Stimulated activated CD8-positive, alpha-beta memory T cell treated with anti-CD3 and anti-CD28 coated beads, Interleukin-4, amount 100 ng/mL, for 48 hours (primary cell): ENCODE data around the gene RNGTT.
"Not testable (repeated sequence)": the region's sequence is repeated elsewhere in the genome, so short reads cannot be mapped to it uniquely, and the experiment has no call there.

Experiments
- DNase-seq: peaks from one replicate; pipeline ENCODE4 v3.0.0-alpha.2; 2020

The RNGTT gene

DNA sequence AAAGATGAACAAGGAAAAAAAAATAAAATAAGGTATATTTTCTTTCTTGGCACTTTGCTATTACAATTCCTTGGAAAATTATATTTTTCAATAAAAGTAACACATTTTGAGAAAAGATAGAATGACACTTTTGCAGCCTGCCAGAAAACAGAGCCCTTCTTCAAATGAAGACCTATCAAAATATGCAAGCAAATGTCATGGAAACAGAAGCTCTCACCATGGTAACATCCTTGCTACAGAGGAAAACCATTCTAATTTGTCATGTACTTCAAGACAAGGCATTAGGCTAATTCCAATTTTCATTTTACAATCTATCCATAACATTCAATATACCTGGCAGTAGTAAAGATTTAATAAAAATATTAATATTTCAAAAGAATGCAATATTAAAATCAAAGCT lies 177.9 kb downstream of the RNGTT start:
- DNase-seq: no peak

DNA sequence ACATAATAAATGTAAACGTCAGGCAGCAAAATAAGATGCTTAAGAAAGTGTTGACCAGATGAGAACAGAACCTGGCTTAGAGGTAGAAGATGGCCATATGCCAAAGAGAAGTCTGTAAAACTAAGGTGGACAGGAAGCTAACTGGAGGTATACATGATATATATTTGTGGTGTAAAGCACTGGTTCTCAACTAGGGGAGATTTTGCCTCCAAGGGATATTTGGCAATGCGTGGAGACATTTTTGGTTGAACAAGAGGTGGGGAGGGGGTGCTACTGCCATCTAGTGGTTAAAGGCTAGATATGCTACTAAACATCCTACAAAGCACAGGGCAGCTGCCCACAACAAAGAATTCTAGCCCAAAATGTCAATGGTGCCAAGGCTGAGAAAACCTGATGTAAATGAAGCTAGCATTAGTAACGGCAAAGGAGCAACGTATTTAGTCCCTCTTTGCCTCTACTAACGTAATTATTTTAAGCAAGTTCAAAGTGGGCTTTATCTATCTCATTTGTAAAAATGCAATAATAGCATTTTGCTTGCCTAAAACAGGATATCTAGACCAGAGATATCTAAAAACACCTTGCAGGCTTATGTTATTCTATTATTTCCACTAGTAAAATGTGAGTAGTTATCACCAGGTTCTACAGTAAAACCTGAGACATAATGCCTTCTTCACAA lies 182.6 kb downstream of the RNGTT start:
- peak; percentile 46 for DNase-seq

DNA sequence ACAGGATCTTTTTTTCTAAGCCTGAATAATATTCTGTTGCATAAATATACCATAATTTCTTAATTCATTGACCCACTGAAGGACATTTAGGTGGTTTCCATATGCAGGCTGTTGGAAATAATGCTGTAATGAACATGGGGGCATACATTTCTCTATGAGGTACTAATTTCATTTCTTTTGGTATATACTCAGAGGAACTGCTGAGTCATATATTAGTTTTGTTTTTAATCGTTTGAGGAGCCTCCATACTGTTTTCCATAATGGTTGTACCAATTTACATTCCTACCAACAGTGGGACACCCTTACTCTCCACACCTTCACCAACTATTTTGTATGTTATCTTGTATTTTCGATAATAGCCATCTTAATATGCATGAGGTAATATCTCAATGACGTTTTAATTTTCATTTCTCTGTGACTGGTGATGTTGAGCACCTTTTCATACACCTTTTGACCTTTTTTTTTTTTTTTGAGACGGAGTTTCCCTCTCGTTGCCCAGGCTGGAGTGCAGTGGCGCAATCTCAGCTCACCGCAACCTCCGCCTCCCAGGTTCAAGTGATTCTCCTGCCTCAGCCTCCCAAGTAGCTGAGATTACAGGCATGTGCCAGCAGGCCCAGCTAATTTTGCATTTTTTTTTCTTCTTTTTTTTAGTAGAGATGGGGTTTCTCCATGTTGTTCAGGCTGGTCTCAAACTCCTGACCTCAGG lies 187.4 kb downstream of the RNGTT start:
- DNase-seq: no peak

DNA sequence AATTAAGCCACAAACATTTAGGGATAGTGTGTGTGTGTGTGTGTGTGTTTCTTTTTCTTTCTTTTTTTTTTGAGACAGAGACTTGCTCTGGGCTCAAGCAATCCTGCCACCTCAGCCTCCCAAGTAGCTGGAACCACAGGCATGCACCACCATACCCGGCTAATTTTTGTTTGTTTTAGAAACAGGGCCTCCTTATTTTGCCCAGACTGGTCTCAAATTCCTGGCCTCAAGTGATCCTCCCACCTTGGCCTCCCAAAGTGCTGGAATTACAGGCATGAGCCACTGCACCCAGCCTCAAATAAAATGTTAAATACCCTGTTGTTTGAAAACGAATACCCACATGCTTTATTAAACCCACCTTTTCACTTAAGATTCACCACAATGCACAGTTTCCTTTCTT lies 195.3 kb downstream of the RNGTT start:
- not testable (repeated sequence) for DNase-seq

DNA sequence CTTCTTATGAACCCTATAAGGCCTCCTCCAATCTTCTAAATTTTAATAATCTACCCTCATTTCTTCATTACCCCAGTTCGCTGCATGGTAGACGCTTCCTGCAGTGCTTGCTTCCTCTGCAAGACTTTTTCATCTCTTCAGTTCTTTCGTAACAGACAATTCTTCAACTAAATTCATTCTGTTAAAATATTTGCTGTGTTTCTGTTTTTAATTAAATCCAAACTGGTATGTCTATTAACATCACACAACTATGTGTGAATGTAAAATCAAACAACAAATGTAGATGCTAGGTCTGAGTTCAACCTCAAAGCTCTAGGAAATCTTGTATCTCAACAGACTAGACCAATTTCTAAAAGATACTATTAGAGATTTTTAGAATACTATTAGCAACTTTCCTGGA lies 199.3 kb downstream of the RNGTT start:
- no peak for DNase-seq

DNA sequence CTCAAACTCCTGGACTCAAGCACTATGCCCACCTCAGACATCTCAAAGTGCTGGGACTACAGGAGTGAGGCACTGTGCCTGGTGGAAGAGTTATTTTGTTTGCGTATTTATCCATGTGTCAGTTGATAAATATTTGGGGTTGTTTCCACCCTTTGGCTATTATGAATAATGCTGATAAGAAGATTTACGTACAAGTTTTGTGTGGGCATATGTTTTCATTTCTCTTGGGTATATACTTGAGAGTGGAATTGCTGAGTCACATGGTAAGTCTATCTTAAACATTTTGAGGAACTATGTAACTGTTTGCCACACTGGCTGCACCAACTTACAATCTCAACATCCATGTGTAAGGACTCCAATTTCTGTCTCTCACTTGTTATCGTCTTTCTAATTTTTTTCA lies 200.3 kb downstream of the RNGTT start:
- no peak for DNase-seq

DNA sequence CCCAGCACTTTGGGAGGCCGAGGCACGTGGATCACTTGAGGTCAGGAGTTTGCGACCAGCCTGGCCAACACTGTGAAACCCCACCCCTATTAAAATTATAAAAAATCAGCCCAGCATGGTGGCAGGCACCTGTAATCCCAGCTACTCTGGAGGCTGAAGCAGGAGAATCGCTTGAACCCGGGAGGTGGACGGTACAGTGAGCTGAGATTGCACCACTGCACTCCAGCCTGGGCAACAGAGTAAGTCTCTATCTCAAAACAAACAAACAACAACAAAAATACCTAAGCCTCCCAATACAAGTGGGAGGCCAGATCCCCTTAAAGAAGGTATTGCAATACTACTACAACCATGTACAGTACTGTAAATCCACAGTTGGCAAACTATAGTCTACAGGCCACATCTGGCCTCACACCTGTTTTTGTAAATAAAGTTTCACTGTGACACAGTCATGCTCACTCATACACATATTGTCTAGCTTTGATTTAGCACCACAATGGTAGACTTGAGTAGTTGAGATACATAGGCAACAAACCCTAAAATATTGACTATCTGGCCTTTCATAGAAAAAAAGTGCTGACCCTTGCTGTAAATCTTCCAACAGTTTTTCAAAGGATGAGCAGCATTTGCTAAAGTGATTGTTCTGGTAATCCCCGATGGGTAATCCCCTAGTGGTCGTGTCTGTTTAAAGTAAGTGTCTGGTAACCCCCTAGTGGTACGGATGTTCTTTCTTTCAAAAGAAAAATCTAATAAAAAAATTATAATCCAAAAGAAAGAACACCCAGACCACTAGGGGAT lies 202.0 kb downstream of the RNGTT start:
- DNase-seq: no peak

DNA sequence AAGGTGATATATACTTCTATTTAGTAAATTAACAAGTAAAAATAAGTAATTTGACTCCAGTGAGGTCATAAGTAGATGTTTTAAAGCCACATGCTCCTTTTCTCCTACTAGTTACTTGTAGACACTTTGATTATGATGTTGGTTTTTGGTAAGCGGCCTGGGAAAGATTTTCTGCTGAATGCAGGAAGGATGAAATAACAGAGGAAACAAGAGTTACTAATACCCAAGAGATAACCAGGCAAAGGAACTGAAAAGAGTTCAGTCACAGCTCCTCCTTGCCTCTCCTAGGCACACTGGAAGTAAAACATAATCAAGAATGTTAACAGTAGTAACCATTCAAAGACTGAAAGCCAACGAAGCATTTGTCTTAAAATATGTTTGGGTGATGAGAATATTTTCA lies 203.3 kb downstream of the RNGTT start:
- DNase-seq: no peak

DNA sequence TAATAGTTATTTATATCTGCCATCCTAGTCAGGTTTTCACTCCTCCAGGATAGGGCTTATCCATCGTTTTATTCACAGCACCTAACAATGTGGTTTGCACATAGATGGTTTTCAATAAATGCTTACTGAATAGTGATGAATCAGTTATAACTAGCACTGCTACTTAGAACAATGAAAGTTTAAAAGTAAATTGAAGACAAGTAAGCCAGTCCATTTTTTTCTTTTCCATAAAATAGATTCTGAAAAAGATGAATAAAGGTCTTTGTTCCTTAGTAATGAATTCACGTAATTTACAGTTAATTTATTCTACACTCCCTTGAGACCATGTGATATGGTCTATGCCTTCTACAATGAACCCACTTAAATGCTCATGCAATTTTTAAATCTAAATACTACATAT lies 212.5 kb downstream of the RNGTT start:
- DNase-seq: no peak

DNA sequence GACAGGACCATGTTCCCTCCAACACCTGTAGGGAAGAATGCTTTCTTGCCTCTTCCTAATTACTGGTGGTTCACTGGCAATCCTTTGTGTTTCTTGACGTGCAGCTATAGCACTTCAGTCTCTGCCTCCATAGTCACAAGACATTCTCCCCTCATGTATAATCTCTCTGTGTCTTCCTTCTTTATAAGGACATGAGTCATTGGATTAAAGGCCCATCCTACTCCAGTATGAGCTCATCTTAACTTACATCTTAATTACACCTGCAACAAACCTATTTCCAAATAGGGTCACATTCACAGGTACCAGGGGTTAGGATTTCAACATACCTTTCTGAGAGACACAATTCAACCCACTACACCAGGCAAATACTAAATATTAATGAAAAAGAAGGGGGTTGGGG lies 213.6 kb downstream of the RNGTT start:
- no peak for DNase-seq

DNA sequence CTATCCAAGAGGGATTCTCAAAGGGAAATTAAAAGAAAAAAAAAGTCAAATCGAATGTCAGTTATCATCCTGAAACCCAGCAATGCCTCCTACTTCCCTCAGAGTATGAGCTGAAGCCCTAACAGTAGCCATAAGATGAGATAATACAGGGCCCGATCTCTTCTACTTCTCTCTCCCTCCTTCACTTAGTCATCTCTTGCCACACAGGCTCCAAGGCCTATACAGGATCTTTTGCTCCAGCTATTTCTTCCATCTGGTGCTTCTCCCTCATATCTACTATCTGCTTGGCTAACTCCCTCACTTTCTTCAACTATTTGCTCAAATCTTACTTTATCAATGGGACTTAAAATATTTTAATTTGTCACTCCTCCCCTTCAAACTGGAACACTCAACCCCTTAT lies 215.3 kb downstream of the RNGTT start:
- DNase-seq: no peak

DNA sequence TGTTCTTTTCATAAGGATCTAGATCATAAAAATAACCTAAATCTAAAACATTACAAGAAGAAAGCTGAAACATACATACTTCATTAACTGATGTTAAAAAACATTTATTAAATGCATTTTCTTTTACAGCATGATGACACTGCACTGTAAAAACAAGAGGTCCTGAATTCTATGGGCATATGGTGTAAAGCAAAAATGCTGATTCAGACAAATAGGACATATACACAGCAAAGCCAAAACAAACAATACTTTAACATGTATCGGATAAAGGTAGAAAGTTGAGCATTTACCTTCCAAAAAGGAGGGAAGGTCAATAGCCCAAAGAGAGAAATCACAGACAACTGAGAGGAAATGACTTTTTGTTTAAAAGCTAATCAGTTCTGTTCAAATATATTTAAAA lies 221.5 kb downstream of the RNGTT start:
- no peak for DNase-seq

DNA sequence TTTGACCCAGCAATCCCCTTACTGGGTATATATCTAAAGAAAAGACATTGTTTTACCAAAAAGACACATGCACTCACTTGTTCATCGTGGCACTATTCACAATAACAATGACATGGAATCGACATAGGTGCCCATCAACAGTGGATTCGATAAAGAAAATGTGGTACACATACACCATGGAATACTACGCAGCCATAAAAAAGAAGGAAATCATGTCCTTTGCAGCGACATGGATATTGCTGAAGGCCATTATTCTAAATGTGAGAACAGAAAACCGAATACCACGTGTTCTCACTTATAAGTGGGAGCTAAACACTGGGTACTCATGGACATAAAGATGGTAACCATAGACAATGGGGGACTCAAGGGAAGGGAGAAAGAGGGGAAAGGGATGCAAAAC lies 222.3 kb downstream of the RNGTT start:
- no peak for DNase-seq

DNA sequence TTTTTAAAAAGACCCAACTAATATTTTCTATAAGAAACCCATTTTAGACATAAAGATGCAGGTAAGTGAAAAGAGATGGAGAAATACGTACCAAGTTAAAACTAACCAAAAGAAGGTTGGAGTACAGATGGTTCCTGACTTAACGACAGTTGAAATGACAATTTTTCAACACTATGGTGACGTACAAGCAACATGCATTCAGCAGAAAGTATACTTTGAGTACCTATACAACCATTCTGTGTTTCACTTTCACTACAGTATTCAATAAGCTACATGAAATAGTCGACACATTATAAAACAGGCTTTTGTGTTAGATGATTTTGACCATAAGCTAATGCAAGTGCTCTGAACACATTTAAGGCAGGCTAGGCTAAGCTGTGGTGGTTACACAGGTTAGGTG lies 228.9 kb downstream of the RNGTT start:
- DNase-seq: no peak

DNA sequence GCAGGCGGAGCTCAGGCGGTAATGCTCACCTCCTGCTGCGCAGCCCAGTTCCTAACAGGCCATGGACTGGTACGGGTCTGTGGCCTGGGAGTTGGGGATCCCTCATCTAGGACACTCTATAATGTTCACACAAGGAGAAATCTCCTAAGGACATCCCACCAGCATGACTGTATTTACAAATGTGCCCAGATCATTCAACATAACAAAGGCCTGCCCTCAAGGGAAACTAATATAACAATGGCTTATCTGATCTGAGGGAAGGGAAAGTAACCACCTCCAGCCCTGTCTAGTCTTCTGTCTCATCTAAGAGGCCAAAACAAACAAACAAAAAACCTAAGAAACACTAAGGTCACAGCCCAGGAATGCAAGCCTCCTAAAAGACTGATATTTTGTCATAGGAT lies 232.8 kb downstream of the RNGTT start:
- DNase-seq: no peak

DNA sequence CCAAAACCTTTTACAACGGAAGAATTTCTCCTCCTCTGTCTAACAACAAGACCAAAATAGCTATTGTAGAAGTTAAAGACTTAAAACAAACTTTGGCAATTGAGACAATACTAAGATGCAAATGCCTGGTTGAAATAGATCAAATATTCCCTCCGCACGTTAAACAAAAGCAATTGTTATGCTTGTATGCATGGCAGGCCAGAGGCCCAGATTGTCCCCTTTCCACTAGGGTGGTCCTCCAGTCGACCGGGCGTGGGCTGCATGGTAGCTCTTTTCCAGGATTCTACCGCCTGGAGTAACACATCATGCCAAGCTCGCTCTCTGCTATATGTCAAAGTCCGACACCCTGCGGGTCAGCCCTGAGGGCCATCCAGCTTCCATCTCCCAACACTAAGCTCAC lies 234.7 kb downstream of the RNGTT start:
- no peak for DNase-seq

DNA sequence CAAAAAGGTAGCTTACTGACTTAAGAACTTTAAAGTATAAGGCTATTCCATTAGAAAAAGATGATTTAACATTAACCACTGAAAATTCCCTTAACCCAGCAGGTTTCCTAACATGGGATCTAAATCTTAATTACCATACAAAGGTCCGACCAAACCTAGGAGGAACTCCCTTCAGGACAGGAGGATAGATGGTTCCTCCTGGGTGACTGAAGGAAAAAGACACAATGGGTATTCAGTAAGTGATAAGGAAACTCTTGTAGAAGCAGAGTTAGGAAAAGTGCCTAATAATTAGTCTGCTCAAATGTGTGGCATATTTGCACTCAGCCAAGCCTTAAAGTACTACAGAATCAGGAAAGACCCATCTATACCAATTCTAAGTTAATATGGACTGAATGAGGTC lies 237.0 kb downstream of the RNGTT start:
- not testable (repeated sequence) for DNase-seq

DNA sequence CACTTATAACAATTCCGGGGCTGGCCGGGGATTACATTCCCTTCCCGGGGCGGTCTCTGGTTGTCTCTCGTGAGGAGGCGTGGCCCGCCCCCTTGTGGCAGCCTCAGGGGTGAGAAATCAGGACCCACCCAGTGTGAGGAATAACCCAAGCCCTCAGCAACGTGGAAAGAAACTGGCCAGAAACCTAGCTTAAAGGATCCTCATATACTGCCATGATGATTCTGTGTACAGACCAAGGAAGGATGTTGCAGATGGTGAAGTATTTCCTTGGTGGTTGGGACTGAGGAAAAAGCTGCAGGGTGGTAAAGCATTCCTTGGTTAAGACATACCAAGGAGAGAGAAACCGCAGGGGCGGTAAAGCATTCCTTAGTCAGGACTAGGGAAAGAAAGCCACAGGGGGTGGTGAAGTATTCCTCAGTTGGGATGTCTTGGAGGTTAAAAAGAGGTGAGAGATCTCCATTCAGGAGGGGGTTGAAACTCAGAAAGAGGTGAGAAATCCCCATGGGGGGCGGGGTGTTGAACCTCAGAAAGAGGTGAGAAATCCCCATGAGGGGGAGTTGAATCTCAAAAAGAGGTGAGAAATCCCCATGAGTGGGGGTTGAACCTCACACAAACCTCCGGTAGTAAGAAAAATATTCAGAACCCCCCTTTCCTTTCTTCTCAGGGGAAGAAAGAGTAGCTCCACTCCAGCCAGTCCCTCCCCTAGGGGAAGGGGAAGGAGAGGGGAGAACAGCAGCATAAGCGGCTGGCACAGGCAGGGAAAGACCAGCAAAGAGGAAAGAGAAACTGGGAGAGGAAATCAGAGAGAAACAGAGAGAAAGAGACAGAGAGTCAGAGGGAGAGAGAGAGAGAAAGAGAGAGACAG lies 238.1 kb downstream of the RNGTT start:
- peak; percentile 40 for DNase-seq

DNA sequence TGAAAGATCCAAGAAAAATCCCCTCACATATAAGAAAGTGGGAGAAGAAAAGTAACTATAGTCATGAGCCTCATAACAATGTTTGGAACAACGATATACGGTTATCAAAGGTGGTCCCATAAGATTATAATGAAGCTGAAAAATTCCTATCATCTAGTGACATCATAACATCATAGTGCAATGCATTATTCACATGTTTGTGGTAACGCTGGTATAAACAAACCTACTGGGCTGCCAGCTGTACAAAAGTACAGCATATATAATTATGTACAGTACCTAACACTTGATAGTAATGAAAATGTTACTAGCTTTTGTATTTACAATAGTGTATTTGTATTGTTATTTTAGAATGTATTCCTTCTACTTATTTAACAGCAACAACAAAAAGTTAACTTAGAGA lies 240.7 kb downstream of the RNGTT start:
- DNase-seq: no peak

DNA sequence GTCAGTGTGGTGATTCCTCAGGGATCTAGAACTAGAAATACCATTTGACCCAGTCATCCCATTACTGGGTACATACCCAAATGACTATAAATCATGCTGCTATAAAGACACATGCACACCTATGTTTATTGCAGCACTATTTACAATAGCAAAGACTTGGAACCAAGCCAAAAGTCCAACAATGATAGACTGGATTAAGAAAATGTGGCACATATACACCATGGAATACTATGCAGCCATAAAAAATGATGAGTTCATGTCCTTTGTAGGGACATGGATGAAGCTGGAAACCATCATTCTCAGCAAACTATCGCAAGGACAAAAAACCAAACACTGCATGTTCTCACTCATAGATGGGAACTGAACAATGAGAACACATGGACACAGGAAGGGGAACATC lies 247.0 kb downstream of the RNGTT start:
- DNase-seq: not testable (repeated sequence)

DNA sequence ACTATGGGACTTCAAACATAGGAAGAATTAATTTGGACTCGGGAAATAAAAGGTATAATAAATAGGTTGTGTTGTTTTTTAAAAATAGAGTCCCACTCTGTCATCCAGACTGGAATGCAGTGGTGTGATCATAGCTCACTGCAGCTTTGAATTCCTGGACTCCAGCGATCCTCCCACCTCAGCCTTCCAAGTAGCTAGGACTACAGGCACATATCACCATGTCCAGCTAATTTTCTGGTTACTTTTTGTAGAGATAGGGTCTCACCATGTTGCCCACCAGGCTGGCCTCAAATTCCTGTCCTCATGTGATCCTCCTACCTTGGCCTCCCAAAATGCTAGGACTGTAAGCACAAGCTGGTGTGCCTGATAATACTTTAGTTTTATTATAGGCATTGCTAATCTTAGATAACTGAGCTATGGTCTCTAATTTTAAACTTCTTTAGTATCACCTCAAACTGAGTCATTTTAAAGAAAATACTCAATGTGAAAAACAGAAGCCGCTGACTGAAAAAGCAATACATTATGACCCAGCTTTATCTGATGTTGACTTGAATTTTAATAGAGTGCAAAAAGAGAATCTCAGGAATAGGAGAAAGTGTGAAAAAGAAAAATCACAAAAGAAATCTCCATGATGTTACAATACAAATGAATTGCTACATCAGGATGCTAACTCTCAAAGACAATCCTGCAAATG lies 251.0 kb downstream of the RNGTT start:
- DNase-seq: no peak

DNA sequence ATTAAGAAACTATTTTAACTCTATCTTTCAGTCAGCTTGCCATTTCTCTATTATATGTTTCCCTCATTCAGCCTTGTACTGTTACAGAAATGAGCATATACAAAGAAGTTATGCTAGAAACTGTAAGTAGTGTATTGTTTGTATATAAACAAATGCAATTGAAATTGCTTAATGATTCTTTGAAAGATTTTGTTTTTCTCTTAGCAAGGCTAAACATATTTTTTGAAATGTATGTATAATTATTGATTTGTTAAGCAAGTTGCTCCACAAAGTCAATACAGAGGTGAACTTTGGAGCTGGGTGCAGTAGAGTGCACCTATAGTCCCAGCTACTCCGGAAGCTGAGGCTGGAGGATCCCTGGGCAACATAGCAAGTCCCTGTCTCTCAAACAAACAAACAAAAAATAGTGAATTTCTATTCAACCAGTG lies 253.6 kb downstream of the RNGTT start:
- no peak for DNase-seq
